Stimulated activated naive CD8-positive, alpha-beta T cell treated with anti-CD3 and anti-CD28 coated beads, Interleukin-15, amount 100 ng/mL, for 72 hours (primary cell): ENCODE results near the gene ITPRIPL1.

Experiments
- ATAC-seq: fragments of 150-1000 bp; cut with Tn5 transposase; 2 replicates; pipeline ENCODE4 v1.10.0; 2021; ENCODE audit warnings: mild to moderate bottlenecking, moderate library complexity
- DNase-seq, 2 donors: peaks; one replicate each; pipeline ENCODE4 v3.0.0; 2021 to 2022
- H3K27ac Mint-ChIP-seq, 2 donors: one replicate each; pipeline ENCODE4 v1.8.0; 2022; ENCODE audit warnings: mild to moderate bottlenecking in 2 of 2, mixed read lengths in 2 of 2, moderate library complexity in 2 of 2
- H3K27me3 Mint-ChIP-seq: one replicate; pipeline ENCODE4 v1.8.0; 2022; ENCODE audit warnings: mixed read lengths
- H3K4me1 Mint-ChIP-seq: one replicate; pipeline ENCODE4 v1.8.0; 2022; ENCODE audit warnings: mild to moderate bottlenecking, mixed read lengths
- H3K4me3 Mint-ChIP-seq, 2 donors: one replicate each; pipeline ENCODE4 v1.8.0; 2022; ENCODE audit warnings: mild to moderate bottlenecking in 2 of 2, mixed read lengths in 2 of 2, moderate library complexity in 1 of 2
- H3K9me3 Mint-ChIP-seq, 2 donors: one replicate each; pipeline ENCODE4 v1.8.0; 2022; ENCODE audit warnings: mixed read lengths in 2 of 2

ITPRIPL1 gene

GRCh38 chr2:96336104-96336775 is 11.1 kb downstream of the ITPRIPL1 start:
- peak overlapping the region; percentile 84 to 97 for H3K4me3 Mint-ChIP-seq
- no peaks in the 10 kb centered on the region for H3K27me3 Mint-ChIP-seq
- peaks cover 64% of the 10 kb centered on the region for H3K4me1 Mint-ChIP-seq
- peak overlapping the region; percentile 60 to 96 for H3K27ac Mint-ChIP-seq
- ATAC-seq (no peak), DNase-seq (no peak)
- no peaks in the 10 kb centered on the region for H3K9me3 Mint-ChIP-seq

- Mint-ChIP-seq H3K27me3 (no peaks in the 10 kb centered on the region), H3K27ac (peak overlapping the region in 1 of 2 donors; percentile 96), H3K9me3 (no peaks in the 10 kb centered on the region), H3K4me3 (peak overlapping the region; percentile 84 to 97), H3K4me1 (peaks cover 70% of the 10 kb centered on the region)
- no peak for DNase-seq
- ATAC-seq: no peak
Observed at GRCh38 chr2:96336873-96337272, 11.8 kb downstream of the ITPRIPL1 start.

GRCh38 chr2:96340493-96341414 is 15.6 kb downstream of the ITPRIPL1 start:
- peak; percentile 35 for ATAC-seq
- Mint-ChIP-seq H3K27me3 (no peaks in the 10 kb centered on the region), H3K27ac (peak overlapping the region in 1 of 2 donors; percentile 90), H3K4me1 (peaks cover 56% of the 10 kb centered on the region), H3K9me3 (no peaks in the 10 kb centered on the region), H3K4me3 (peak overlapping the region in 1 of 2 donors; percentile 60)
- no peak for DNase-seq

DNA sequence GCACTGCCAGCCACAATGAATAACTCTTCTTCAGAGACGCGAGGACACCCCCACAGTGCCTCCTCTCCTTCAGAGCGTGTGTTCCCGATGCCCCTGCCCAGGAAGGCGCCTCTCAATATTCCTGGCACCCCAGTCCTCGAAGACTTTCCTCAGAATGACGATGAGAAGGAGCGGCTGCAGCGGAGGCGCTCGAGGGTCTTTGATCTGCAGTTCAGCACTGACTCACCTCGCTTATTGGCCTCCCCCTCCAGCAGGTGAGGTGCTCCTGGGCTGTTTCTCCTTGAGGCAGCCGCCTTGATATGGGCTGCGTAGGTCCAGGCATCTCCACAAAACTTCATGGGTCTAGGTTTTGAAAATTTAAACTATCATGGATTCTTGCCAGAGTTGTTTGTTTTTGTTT is 16.5 kb downstream of the ITPRIPL1 start:
- Mint-ChIP-seq H3K27ac (peak overlapping the region in 1 of 2 donors; percentile 72), H3K27me3 (no peaks in the 10 kb centered on the region), H3K4me3 (no peak overlapping the region), H3K9me3 (no peaks in the 10 kb centered on the region), H3K4me1 (peaks cover 48% of the 10 kb centered on the region)
- ATAC-seq: no peak
- DNase-seq: no peak

- Mint-ChIP-seq H3K4me3 (peak overlapping the region in 1 of 2 donors; percentile 32), H3K27me3 (no peaks in the 10 kb centered on the region), H3K27ac (peak overlapping the region in 1 of 2 donors; percentile 72), H3K4me1 (peaks cover 44% of the 10 kb centered on the region), H3K9me3 (no peaks in the 10 kb centered on the region)
- DNase-seq: peak in 1 of 2 donors; percentile 41
- ATAC-seq: peak; percentile 90
Observed at GRCh38 chr2:96342085-96342484, 17.0 kb downstream of the ITPRIPL1 start.

DNA sequence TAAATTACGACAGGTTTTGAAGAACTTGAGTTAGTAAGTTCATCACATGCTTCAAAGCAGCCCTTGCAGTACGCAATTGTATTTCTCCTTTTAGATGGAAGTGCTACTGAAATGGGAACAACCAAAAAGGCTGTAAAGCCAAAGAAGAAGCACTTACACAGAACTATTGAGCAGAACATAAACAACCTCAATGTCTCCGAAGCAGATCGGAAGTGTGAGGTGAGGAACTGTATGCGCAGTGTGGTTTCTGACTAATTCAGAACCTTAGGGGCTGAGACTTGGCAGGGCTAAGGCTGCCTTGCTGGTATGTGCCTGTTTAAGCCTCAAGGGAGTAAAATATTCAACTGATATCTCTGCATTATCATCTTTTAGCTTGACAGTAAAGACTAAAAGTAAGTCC is 18.9 kb downstream of the ITPRIPL1 start:
- no peak overlapping the region for H3K27ac Mint-ChIP-seq
- no peaks in the 10 kb centered on the region for H3K27me3 Mint-ChIP-seq
- H3K9me3 Mint-ChIP-seq: no peaks in the 10 kb centered on the region
- no peak overlapping the region for H3K4me3 Mint-ChIP-seq
- H3K4me1 Mint-ChIP-seq: peaks cover 30% of the 10 kb centered on the region
- DNase-seq (no peak), ATAC-seq (peak; percentile 72)

- ATAC-seq: no peak
- DNase-seq: no peak
- no peak overlapping the region for H3K4me3 Mint-ChIP-seq
- H3K27ac Mint-ChIP-seq: peak overlapping the region in 1 of 2 donors; percentile 26
- peaks cover 18% of the 10 kb centered on the region for H3K4me1 Mint-ChIP-seq
- no peaks in the 10 kb centered on the region for H3K9me3 Mint-ChIP-seq
- no peaks in the 10 kb centered on the region for H3K27me3 Mint-ChIP-seq
Observed at GRCh38 chr2:96345438-96345837, 20.3 kb downstream of the ITPRIPL1 start.

DNA sequence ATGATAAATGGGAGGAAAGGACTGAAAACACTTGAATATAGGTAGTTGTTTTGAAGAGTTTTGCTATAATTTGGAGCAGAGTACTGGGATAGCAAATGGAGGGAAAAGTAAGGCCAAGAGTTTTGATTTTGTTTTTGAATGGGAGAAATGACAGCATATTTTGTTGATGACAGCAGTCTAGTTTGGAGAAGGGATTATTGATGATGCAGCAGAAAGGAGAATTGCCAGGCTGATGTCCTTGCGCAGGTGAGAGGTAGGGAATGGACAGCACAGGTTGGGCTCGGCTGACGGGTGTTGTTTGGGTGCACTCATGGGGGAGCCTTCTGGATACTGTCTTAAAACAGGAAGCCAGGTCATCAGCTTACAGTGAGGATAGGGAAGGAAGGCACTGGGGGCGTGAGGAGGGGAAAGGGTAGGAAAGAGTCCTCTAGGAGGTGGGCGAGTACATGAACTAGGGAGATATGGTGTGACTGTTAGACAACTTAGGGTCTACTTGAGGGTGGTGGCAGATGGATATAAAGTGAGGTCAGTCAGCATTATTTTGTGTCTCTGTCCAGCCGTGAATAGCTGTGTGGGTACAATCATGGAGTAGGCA is 20.8 kb downstream of the ITPRIPL1 start:
- no peak overlapping the region for H3K4me3 Mint-ChIP-seq
- DNase-seq: no peak
- no peaks in the 10 kb centered on the region for H3K27me3 Mint-ChIP-seq
- H3K9me3 Mint-ChIP-seq: no peaks in the 10 kb centered on the region
- H3K27ac Mint-ChIP-seq: peak overlapping the region in 1 of 2 donors; percentile 49
- no peak for ATAC-seq
- peaks cover 15% of the 10 kb centered on the region for H3K4me1 Mint-ChIP-seq

DNA sequence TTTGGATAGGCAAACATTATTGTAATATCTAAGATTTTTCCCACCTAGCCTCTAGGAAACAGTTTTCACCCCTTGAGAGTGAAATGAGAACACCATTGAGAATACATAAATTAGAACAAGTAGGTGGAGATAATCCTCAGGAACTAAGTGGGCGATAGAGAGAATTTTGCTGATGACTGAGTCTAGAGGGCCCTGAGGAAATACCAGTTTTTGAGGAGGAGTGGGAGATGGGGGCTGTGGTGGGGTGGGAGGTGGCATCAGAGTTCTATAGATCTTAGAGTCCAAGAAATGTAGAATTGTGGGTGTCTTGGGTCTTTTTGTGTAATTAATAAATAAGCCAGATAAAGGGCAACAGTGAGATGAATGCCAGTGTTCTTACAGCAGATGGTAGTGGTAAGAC is 22.3 kb downstream of the ITPRIPL1 start:
- Mint-ChIP-seq H3K9me3 (no peaks in the 10 kb centered on the region), H3K4me3 (no peak overlapping the region), H3K27ac (no peak overlapping the region), H3K27me3 (no peaks in the 10 kb centered on the region), H3K4me1 (peaks cover under 1% of the 10 kb centered on the region)
- DNase-seq (no peak), ATAC-seq (no peak)

GRCh38 chr2:96353032-96353561 is 28.0 kb downstream of the ITPRIPL1 start:
- DNase-seq: no peak
- H3K9me3 Mint-ChIP-seq: no peaks in the 10 kb centered on the region
- H3K27me3 Mint-ChIP-seq: no peaks in the 10 kb centered on the region
- no peak overlapping the region for H3K4me3 Mint-ChIP-seq
- H3K4me1 Mint-ChIP-seq: no peaks in the 10 kb centered on the region
- ATAC-seq: no peak
- H3K27ac Mint-ChIP-seq: no peak overlapping the region

DNA sequence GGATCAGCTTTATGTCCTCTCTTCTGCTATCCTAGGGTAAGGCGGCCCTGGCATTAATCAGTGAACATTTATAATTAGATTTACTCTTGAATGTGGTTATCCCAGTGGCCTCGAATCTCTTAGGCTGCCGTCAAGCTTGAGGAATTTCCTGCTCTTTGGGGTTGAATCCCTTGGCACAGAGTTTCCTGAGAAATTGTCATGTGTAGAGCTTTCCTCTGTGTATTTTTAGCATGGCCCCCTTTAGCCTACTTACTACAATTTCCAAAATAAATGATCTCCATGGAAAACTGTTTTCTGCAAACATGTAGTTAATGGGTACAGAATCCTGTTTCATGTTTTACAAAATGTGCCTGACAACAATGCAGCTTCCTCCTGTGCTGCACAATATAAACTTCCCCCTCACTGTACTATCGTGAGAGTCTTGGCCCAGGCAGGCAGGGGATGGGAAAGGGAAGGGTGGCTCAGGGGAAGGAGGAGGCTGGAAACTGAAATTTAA is 28.5 kb downstream of the ITPRIPL1 start:
- H3K27me3 Mint-ChIP-seq: no peaks in the 10 kb centered on the region
- no peak overlapping the region for H3K27ac Mint-ChIP-seq
- H3K4me3 Mint-ChIP-seq: no peak overlapping the region
- ATAC-seq (no peak), DNase-seq (no peak)
- no peaks in the 10 kb centered on the region for H3K9me3 Mint-ChIP-seq
- H3K4me1 Mint-ChIP-seq: no peaks in the 10 kb centered on the region

- no peaks in the 10 kb centered on the region for H3K27me3 Mint-ChIP-seq
- no peaks in the 10 kb centered on the region for H3K9me3 Mint-ChIP-seq
- DNase-seq (no peak), ATAC-seq (no peak)
- H3K4me3 Mint-ChIP-seq: no peak overlapping the region
- H3K4me1 Mint-ChIP-seq: no peaks in the 10 kb centered on the region
- no peak overlapping the region for H3K27ac Mint-ChIP-seq
Observed at GRCh38 chr2:96354492-96354891, 29.4 kb downstream of the ITPRIPL1 start.

DNA sequence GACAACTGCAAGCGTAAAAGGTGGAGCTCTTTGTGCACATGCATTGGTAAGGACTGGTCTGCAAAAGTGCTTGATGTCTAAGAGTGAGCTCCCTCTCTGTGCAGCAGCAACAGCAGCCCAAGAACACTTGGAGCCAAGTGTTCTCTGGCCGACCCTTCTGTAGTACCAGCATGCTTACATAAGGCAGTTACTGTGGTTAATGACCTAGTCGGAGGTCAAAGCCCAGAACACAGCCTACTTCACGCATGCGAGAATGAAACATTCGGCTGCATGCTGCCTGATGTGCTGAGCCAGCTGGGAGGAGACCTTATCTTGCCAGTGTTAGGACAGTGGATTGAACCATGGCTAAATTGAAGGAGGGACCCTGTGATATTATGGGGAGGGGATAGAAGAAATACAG is 31.8 kb downstream of the ITPRIPL1 start:
- H3K27ac Mint-ChIP-seq: no peak overlapping the region
- ATAC-seq (no peak), DNase-seq (no peak)
- no peaks in the 10 kb centered on the region for H3K9me3 Mint-ChIP-seq
- no peaks in the 10 kb centered on the region for H3K4me1 Mint-ChIP-seq
- H3K4me3 Mint-ChIP-seq: no peak overlapping the region
- no peaks in the 10 kb centered on the region for H3K27me3 Mint-ChIP-seq

GRCh38 chr2:96359310-96359709 is 34.2 kb downstream of the ITPRIPL1 start:
- no peak overlapping the region for H3K4me3 Mint-ChIP-seq
- DNase-seq (peak in 1 of 2 donors; percentile 25), ATAC-seq (peak; percentile 66)
- H3K4me1 Mint-ChIP-seq: no peaks in the 10 kb centered on the region
- no peak overlapping the region for H3K27ac Mint-ChIP-seq
- no peaks in the 10 kb centered on the region for H3K27me3 Mint-ChIP-seq
- no peaks in the 10 kb centered on the region for H3K9me3 Mint-ChIP-seq

- H3K9me3 Mint-ChIP-seq: no peaks in the 10 kb centered on the region
- H3K27me3 Mint-ChIP-seq: no peaks in the 10 kb centered on the region
- no peaks in the 10 kb centered on the region for H3K4me1 Mint-ChIP-seq
- peak overlapping the region in 1 of 2 donors; percentile 30 for H3K27ac Mint-ChIP-seq
- no peak for DNase-seq
- no peak for ATAC-seq
- no peak overlapping the region for H3K4me3 Mint-ChIP-seq
Observed at GRCh38 chr2:96359866-96360265, 34.7 kb downstream of the ITPRIPL1 start.
